SK-N-DZ (cell line): ENCODE measurements around the gene TRIOBP.

Source experiments
- DNase-seq: peaks from one replicate; pipeline ENCODE4 v3.0.0-alpha.2; 2015; ENCODE audit warnings: low spot score

Gene TRIOBP

DNA sequence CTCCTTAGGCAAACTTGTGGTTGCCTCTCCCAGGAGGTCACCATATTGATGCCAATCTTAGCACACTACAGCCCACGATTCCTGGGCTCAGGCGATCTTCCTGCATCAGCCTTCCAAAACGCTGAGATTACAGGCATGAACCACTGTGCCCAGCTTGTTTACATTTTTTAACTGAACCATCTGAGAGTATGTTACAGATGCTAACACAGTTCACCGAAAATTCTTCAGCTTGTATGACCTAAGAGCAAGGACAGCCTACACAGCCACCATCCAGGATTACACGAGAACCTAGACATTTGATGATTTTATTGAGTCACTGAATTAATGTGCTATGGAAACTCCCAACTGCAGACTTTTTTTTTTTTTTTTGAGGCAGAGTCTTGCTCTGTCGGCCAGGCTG is 27.3 kb upstream of the TRIOBP start:
- DNase-seq: no peak

- DNase-seq: no peak
Measured at GRCh38 chr22:37672206-37672919, 24.5 kb upstream of the TRIOBP start.

- no peak for DNase-seq
Measured at GRCh38 chr22:37672920-37673455, 23.9 kb upstream of the TRIOBP start.

DNA sequence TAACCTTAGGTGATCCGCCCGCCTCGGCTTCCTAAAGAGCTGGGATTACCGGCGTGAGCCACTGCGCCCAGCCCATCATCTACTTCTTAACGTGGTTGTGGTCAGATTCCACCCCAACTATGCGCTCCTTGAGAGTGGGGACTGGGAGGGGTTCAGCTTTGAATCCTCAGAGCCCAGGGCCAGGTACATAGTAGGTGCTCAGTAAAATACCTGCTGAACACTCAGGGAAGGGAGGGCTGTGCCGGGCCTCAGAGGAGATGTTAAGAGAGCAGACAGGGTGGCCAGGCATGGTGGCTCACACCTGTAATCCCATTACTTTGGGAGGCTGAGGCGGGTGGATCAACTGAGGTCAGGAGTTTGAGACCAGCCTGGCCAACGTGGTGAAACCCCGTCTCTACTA is 22.6 kb upstream of the TRIOBP start:
- DNase-seq: no peak

DNA sequence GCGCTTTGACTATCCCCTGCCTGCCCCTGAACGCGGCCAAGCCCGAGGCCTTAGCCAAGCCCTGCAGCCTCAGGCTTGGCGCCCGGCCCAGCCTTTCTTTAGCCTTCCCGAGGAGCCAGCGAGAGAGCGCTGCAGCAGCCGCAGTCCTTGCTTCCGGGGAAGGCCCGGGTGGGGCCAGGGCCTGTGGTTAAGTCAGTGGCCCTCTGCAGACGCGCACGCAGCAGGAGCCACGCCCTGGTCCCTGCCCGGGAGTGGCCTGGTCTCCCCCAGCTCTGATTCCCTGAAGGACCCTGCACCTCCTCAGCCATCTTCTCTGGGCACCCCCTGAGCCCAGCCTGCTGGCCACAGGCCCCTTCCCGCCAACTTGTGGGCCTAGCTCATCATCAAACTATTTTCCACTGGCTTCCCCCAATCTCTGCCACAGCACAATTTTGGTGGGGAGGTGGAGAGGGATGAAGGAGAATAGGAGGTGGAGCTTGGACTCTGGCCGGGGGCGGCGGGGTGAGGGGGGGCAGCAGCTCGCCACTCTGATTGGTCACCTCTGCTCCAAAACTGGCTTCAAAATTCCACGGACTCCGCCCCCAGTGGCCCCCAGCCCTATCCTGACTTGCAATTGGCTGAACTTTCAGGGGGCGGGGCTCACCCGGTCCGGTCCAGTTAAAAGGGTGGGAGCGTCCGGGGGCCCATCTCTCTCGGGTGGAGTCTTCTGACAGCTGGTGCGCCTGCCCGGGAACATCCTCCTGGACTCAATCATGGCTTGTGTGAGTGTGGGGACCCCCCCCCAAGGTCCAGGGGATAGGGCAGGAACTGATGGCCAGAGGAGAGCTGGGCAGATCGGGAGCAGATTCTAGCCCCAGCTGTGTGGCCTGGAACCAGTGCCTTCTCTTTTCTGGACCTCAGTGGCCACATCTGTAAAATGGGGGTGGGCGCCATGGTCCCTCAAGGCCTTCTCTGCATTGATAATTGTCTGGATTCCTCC is 21.6 kb upstream of the TRIOBP start, which contains the start of gene LGALS1:
Gene LGALS1, plus strand, starts transcription at position 686 of the 979 bp plus-strand sequence. Its CDS starts 67 bp downstream, at position 753.
- peak; percentile 76 for DNase-seq

DNA sequence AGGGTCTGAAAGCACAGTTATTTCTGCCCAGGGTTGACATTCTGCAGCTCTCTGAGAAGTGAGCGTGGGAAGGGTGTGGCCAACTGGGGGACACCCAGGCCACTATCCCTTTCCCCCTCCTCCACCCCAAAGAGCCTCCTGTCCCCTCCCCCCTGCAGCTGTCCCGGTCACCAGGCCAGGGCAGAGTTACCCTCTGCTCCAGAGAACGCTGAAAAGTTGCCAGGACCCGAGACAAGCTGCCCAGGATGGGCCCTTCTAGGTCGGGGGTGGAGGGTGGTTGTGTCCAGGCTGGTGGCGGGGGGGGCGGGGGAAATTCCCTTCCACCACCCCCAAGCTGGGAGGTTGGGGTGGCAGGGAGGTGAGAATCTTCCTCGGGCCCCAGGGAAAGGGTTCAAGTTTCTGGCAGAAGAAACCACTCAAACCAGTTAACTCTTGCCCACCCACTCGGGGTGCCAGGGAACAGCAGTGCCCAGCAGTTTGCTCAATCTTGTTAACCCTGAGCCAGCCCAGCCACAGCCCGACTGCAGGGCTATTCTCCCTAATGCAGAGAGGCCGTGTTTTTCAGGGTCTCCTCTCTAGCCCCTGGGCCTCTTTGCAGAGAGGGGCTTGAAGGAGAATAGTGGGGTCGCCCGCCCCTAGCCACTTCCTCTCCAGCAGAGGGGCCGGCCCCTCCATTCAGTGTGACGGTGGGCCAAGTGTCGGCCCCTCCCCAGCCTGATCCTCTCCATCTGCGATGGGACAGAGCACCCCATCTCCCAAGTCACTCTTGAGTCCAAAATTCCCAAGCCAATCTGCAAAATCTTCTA is 20.7 kb upstream of the TRIOBP start:
- no peak for DNase-seq

- peak; percentile 80 for DNase-seq
Measured at GRCh38 chr22:37676736-37677492, 19.9 kb upstream of the TRIOBP start.

- DNase-seq: no peak
Measured at GRCh38 chr22:37677493-37677974, 19.3 kb upstream of the TRIOBP start.

DNA sequence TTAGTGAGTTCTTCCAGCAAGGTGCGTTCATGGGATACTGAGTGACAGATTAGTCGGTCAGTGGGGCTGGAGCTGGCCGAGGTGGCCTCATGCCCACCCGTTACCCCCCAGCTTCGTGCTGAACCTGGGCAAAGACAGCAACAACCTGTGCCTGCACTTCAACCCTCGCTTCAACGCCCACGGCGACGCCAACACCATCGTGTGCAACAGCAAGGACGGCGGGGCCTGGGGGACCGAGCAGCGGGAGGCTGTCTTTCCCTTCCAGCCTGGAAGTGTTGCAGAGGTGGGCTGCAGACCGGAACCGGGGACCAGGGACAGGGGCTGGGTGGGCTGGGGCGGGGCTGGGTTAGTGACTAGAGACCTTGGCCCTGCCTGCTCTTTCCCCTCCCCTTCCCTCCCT is 18.5 kb upstream of the TRIOBP start:
- DNase-seq: no peak

DNA sequence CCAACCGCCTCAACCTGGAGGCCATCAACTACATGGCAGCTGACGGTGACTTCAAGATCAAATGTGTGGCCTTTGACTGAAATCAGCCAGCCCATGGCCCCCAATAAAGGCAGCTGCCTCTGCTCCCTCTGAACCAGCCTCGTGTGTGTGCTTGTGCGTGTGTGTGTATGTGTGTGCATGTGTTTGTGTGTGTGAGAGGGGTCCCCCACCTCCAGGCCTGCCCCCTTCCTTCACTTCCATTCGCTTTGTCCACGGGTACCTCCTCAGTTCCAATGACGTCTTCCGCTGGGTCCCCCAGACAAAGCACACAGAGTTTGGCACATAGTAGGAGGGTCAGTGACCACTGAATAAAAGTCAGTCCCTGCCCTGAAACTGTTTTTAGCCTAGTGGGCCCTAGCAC is 17.2 kb upstream of the TRIOBP start:
- DNase-seq: no peak

DNA sequence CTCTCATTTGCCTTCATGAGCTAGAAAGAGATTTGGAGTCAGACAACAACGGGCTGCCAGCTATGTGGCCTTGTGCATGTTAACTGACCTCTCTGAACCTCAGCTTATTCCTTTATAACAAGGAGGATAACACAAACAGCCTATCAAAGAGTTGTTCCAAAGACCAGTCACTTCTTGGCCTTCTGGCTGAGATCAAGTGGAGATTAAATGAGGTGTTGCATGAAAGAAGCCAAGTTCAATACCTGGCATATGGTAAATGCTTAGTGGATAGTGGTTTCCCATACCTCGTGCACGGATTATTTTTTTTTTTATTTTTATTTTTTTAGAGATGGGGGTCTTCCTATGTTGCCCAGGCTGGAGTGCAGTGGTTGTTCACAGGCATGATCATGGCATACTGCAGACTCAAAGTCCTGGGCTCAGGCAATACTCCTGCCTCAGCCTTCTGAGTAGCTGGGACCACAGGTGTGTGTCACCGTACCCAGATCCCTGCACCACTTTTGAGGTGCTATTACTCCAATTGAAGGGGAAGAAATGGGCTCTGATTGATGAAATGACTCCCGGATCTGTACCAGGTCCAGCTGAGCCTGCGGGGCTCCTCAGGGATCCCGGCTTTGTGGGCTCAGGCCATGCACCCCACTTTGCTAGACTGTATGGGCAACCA is 16.5 kb upstream of the TRIOBP start:
- no peak for DNase-seq

DNA sequence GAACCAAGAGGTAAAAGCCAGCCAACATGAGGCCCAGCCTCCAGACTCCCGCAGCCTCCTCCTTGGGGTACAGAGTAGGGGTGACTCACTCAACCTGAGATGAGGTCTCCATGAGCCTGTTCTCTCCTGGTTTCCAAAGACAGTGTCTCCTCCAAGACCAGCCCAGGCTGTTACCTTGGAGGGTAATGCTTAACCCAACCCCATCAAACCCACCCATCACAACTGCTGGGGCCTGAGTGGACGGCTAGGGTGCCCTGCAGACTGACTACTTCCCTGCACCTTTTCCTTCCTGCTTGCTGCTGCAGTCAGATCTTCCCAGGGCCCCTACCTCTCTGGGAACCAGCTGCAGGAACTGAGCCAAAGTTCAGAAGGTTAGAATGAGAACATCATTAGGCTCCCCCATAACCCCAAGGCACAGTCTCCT is 15.8 kb upstream of the TRIOBP start:
- DNase-seq: no peak

DNA sequence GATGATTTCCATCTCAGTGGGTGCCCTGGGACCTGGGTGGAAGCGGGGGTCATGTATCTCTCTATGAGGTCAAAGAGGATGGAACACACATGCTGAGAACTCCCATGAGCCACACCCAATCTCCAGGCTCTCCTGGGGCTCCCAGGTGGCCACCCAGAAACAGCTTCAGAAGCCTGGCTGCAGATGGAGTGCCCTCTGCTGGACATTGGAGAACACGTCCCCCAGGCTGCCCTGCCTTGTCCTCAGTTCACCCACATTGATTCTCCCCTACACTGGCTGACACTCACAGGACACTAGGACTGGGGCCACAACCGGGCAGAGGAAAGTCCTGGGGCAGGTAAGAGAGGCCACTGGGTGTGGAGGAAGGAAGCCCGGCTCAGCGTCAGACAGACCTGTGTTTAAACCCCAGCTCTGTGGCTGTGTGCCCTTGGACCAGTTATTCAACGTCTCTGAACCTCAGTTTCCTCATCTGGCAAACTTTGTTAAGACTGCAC is 15.2 kb upstream of the TRIOBP start:
- DNase-seq: peak; percentile 78

- no peak for DNase-seq
Measured at GRCh38 chr22:37684803-37685615, 11.8 kb upstream of the TRIOBP start.

GRCh38 chr22:37686002-37686982 is 10.6 kb upstream of the TRIOBP start, which contains the start of gene NOL12:
NOL12 (plus strand) TSS chr22:37686343; CDS start chr22:37686393, 50 bp downstream.
- peak; percentile 95 for DNase-seq

DNA sequence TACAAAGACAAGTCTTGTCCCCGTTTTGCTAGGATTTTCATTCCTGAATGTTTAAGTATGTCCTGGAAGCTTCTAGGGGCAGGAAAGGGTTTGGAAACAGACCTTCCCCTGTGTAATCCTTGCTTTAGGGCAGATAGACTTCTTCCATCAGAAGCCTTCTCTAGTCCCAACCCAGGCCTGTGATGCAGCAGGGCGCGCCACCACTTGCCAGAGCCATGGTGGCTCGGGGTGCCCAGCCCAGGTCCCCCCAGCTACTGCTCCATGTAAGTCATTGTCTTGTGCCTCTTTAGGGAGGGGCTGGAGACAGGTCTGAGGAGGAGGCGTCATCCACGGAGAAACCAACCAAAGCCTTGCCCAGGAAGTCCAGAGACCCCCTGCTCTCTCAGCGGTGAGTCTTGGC is 6.4 kb upstream of the TRIOBP start:
- no peak for DNase-seq

DNA sequence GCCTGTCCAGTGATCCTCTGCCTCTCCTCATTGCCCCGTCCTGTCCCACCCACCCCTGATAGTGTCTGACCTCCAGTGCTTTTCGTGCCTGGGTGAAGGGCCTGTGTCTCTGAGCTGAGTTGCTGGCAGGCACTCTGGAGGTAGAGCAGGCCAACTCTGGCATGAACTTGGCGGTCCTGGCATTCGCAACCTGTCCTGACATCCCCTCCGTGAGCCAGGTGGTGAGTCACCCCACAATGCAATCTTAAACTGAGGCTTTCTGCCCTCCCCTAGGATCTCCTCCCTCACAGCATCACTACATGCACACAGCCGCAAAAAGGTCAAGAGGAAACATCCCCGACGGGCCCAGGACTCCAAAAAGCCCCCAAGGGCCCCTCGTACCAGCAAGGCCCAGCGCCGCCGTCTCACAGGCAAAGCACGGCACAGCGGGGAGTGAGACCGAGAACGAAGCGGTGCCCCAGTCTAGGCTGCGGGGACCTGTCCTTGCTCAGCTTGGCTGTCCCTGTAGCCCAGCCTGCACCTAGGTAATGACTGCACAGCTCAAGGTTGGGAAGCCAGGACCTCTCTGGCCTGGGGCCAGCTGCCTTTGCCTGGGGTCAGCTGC is 5.8 kb upstream of the TRIOBP start:
- DNase-seq: no peak
